Osteocyte (in vitro differentiated cells): ENCODE measurements around the gene CHERP. TPM values are rescaled to one million over a fixed set of nuclear protein-coding genes. Genes with fewer than 3 reads are reported as not detected.

Source experiments
- DNase-seq: peaks from one replicate; pipeline ENCODE4 v3.0.0; 2021; ENCODE audit warnings: mixed read lengths; ENCODE audit not compliant: unreplicated experiment; ENCODE audit errors: extremely low spot score
- H3K27ac Mint-ChIP-seq: one replicate; pipeline ENCODE4 v1.8.0; 2021; ENCODE audit warnings: mild to moderate bottlenecking, mixed read lengths; ENCODE audit not compliant: unreplicated experiment
- H3K27me3 Mint-ChIP-seq: one replicate; pipeline ENCODE4 v1.8.0; 2021; ENCODE audit warnings: mixed read lengths; ENCODE audit not compliant: unreplicated experiment
- H3K36me3 Mint-ChIP-seq: one replicate; pipeline ENCODE4 v1.8.0; 2021; ENCODE audit warnings: mixed read lengths; ENCODE audit not compliant: unreplicated experiment
- H3K4me1 Mint-ChIP-seq: one replicate; pipeline ENCODE4 v1.8.0; 2021; ENCODE audit warnings: mixed read lengths; ENCODE audit not compliant: unreplicated experiment
- H3K4me3 Mint-ChIP-seq: one replicate; pipeline ENCODE4 v1.8.0; 2021; ENCODE audit warnings: mild to moderate bottlenecking, moderate library complexity, mixed read lengths; ENCODE audit not compliant: unreplicated experiment
- H3K9me3 Mint-ChIP-seq: one replicate; pipeline ENCODE4 v1.8.0; 2021; ENCODE audit warnings: mixed read lengths; ENCODE audit not compliant: unreplicated experiment
- total RNA-seq: library from RNA; stranded (reverse); gene quantifications from 2 replicates; pipeline ENCODE4 v1.2.1, GENCODE V29; 2021
- TF ChIP-seq, protein P1 (sequence below): fragments of 200-600 bp; sonication (generic); IDR thresholded peaks from 2 replicates; pipeline ENCODE4 v1.5.0; 2021; ENCODE audit warnings: antibody characterized with exemption, mild to moderate bottlenecking, moderate library complexity

Gene CHERP
- total RNA-seq, 1 donor from 2014 or later = 50.1 TPM

- no peak for DNase-seq
Measured at GRCh38 chr19:16587833-16588823, 45.9 kb upstream of the CHERP start.

DNA sequence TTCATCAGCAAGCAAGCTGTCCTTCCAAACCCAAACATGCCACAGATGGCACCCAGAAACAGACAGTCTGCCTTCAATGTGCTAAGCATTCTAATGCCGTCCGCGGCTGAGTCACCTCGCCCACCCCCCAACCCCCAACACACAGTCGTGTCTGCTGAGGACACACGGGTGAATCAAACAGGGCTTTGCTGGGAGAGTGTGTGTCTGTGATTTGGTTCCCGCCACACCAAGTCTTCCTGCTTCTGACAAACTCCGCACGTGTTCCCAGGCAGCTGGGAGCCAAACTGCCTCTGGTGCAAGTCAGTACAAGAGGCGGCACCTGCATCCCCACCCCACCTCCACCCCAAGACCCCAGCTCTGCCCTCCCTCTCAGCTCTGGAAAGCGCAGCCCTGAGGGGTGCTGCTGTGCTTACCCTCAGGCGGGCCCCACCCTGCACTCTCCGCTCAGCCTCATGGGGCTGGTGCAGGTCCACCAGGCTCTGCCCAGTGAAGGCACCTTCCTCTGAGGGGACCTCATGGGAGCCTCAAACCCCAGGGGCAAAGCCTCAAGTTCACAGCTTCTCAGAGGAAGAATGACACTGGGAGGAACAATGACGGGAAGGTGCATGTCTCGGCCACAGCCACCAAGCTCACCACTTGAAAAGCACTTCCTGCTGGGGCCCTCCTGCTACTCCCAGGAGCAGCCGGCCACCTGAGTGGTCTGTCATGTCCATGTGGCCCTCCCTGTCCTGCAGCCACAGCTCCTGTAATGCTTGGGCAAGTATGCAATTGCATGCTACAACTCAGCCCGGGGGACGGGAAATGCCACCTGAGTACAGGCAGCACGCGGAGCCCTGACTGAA lies 45.0 kb upstream of the CHERP start:
- no peak for DNase-seq

More at GRCh38 chr19:16587833-16588823, 45.9 kb upstream of the CHERP start:
- Mint-ChIP-seq H3K27ac (peak overlapping the region; percentile 50), H3K36me3 (no peaks in the 10 kb centered on the region), H3K4me3 (no peak overlapping the region), H3K4me1 (peaks cover 76% of the 10 kb centered on the region), H3K27me3 (no peaks in the 10 kb centered on the region), H3K9me3 (no peaks in the 10 kb centered on the region)
- TF ChIP-seq, protein P1, sequence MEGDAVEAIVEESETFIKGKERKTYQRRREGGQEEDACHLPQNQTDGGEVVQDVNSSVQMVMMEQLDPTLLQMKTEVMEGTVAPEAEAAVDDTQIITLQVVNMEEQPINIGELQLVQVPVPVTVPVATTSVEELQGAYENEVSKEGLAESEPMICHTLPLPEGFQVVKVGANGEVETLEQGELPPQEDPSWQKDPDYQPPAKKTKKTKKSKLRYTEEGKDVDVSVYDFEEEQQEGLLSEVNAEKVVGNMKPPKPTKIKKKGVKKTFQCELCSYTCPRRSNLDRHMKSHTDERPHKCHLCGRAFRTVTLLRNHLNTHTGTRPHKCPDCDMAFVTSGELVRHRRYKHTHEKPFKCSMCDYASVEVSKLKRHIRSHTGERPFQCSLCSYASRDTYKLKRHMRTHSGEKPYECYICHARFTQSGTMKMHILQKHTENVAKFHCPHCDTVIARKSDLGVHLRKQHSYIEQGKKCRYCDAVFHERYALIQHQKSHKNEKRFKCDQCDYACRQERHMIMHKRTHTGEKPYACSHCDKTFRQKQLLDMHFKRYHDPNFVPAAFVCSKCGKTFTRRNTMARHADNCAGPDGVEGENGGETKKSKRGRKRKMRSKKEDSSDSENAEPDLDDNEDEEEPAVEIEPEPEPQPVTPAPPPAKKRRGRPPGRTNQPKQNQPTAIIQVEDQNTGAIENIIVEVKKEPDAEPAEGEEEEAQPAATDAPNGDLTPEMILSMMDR = no peak

DNA sequence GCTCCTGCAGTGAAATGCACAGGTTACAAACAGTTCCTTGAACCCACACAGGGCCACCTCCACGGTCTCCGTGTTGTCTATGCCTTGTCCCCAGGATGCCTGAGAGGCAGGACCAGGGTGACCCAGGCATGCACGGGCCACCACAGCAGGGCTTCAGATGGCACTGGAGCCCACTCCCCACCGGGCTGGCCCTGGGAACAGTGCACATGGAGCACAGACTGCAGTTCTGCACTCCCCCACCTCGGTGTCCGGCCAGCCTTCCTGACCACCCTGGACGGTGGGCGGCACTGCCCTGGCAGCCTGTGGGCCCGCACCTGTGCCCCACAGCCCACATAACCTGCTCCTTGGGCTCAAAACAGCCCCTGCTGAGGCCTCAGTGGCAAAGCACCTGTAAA lies 44.2 kb upstream of the CHERP start:
- DNase-seq = no peak
- no peaks in the 10 kb centered on the region for H3K9me3 Mint-ChIP-seq
- TF ChIP-seq, protein P1 = no peak
- no peak overlapping the region for H3K4me3 Mint-ChIP-seq
- H3K4me1 Mint-ChIP-seq = peaks cover 72% of the 10 kb centered on the region
- no peak overlapping the region for H3K27ac Mint-ChIP-seq
- no peaks in the 10 kb centered on the region for H3K27me3 Mint-ChIP-seq
- H3K36me3 Mint-ChIP-seq = no peaks in the 10 kb centered on the region

More for the DNA sequence above, 45.0 kb upstream of the CHERP start:
- H3K4me3 Mint-ChIP-seq = no peak overlapping the region
- TF ChIP-seq, protein P1 = no peak
- no peaks in the 10 kb centered on the region for H3K27me3 Mint-ChIP-seq
- no peaks in the 10 kb centered on the region for H3K36me3 Mint-ChIP-seq
- peaks cover 75% of the 10 kb centered on the region for H3K4me1 Mint-ChIP-seq
- no peaks in the 10 kb centered on the region for H3K9me3 Mint-ChIP-seq
- no peak overlapping the region for H3K27ac Mint-ChIP-seq

GRCh38 chr19:16585808-16586476 lies 43.7 kb upstream of the CHERP start:
- Mint-ChIP-seq H3K36me3 (no peaks in the 10 kb centered on the region), H3K4me1 (peaks cover 72% of the 10 kb centered on the region), H3K4me3 (no peak overlapping the region), H3K27me3 (no peaks in the 10 kb centered on the region), H3K9me3 (no peaks in the 10 kb centered on the region), H3K27ac (peak overlapping the region; percentile 89)
- DNase-seq = no peak
- TF ChIP-seq, protein P1 = no peak
